ENCODE measurements around the gene FAM53B. TPM values are rescaled to one million over a fixed set of nuclear protein-coding genes. Genes with fewer than 3 reads are reported as not detected.

The FAM53B gene
- total RNA-seq, 1 donor = 13.4 TPM

- no peak overlapping the region for H3K4me3 ChIP-seq (ENCODE audit: low read depth, low read length)
- TF ChIP-seq, protein P1, sequence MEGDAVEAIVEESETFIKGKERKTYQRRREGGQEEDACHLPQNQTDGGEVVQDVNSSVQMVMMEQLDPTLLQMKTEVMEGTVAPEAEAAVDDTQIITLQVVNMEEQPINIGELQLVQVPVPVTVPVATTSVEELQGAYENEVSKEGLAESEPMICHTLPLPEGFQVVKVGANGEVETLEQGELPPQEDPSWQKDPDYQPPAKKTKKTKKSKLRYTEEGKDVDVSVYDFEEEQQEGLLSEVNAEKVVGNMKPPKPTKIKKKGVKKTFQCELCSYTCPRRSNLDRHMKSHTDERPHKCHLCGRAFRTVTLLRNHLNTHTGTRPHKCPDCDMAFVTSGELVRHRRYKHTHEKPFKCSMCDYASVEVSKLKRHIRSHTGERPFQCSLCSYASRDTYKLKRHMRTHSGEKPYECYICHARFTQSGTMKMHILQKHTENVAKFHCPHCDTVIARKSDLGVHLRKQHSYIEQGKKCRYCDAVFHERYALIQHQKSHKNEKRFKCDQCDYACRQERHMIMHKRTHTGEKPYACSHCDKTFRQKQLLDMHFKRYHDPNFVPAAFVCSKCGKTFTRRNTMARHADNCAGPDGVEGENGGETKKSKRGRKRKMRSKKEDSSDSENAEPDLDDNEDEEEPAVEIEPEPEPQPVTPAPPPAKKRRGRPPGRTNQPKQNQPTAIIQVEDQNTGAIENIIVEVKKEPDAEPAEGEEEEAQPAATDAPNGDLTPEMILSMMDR (IDR thresholded peaks at IDR 0.05; ENCODE audit: insufficient read depth, low read depth, low read length) = no peak
- no peak for DNase-seq (ENCODE audit: low read depth)
Observed at GRCh38 chr10:124596962-124597845, 147.0 kb downstream of the FAM53B start.

DNA sequence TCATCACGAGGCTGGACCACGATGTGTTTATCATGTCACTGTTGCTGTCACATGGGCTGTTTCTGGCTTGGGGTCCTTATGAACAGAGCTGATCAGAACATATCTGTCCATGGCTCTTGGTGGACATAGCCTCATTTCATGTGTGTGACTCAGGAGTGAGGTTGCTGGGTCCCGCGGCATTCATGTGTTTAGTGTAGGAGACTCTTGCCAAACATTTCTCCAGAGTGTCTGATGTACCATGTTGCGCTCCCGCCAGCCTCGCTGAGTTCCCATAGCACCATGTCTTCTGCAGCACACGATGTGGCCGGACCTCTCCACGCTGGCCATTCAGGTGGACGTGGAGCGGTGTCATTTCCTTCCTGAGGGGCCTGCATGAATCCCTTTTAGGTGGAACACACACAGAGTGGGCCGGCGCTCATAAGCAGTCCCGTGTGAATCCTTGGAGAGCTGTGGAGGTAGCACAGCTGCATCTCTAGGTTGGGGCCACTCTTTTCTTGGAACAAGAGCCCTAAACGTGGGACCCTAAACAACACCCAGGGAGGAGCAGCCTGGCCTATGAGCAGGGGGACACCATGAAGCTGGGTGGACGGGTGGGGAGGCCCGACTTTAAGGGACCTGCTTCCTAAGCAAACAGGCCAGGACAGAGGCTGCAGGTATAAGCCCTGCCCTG lies 147.9 kb downstream of the FAM53B start:
- TF ChIP-seq, protein P1 (IDR thresholded peaks at IDR 0.05; ENCODE audit: insufficient read depth, low read depth, low read length) = no peak
- no peak for DNase-seq (ENCODE audit: low read depth)
- H3K4me3 ChIP-seq (ENCODE audit: low read depth, low read length) = no peak overlapping the region

DNA sequence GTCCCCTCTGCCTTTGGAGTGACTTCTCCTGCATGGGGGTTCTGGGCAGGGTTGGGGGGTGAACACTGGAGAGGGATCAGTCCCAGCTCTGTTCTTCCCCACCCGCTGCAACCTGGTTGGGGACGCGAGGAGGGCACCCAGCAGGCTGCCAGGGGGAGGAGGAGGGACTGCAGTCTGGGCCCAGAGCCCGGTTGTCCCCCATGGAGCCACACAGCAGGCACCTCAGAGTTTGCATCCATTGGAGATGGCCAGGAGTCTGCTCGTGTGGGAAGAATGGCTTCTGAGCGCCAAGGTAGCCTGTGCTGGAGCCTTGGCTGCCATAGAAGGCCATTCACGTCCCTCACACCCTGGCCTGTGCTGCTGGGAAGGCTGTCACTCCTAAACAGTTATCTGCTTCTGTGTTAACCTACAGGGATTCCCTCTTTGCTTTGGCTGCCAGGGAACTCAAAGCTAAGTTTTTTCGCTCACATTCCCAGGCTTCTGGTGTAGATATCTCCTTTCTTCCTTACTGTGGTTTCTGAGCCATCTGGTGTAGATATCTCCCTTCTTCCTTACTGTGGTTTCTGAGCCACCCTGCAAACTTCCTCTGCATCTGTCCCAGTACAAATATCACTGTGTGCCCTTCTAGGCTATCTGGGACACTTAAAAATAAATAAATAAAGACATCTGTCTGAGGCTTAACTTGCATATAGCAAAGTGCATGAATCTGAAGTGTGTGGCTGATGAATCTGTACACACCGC lies 148.9 kb downstream of the FAM53B start:
- DNase-seq (ENCODE audit: low read depth) = no peak
- H3K4me3 ChIP-seq (ENCODE audit: low read depth, low read length) = no peak overlapping the region

DNA sequence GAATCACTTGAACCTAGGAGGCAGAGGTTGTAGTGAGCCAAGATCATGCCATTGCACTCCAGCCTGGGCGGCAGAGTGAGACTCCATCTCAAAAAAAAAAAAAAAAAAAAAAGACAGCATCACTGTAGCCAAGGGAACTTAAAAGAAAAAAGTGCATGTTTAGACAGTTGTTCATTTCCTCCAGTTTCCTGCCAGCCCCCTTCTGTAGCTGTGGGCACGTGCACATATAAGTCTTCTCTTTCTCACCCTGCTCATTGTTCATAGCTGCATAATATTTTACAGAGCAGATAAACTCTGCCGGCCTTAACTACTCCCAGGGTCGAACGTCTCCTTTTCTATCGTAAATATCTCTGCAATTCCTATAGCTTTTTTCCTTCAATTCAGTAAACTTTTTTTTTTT lies 149.9 kb downstream of the FAM53B start:
- TF ChIP-seq, protein P1 (IDR thresholded peaks at IDR 0.05; ENCODE audit: insufficient read depth, low read depth, low read length) = no peak
- H3K4me3 ChIP-seq (ENCODE audit: low read depth, low read length) = no peak overlapping the region
- no peak for DNase-seq (ENCODE audit: low read depth)

More for the DNA sequence above, 148.9 kb downstream of the FAM53B start:
- TF ChIP-seq, protein P1 (IDR thresholded peaks at IDR 0.05; ENCODE audit: insufficient read depth, low read depth, low read length) = no peak

GRCh38 chr10:124593431-124593985 lies 150.7 kb downstream of the FAM53B start:
- no peak for DNase-seq (ENCODE audit: low read depth)
- no peak overlapping the region for H3K4me3 ChIP-seq (ENCODE audit: low read depth, low read length)
- TF ChIP-seq, protein P1 (IDR thresholded peaks at IDR 0.05; ENCODE audit: insufficient read depth, low read depth, low read length) = no peak

GRCh38 chr10:124592736-124593430 lies 151.3 kb downstream of the FAM53B start:
- no peak for DNase-seq (ENCODE audit: low read depth)
- H3K4me3 ChIP-seq (ENCODE audit: low read depth, low read length) = no peak overlapping the region
- TF ChIP-seq, protein P1 (IDR thresholded peaks at IDR 0.05; ENCODE audit: insufficient read depth, low read depth, low read length) = no peak
